ENCODE measurements around the gene STUM.

The STUM gene

DNA sequence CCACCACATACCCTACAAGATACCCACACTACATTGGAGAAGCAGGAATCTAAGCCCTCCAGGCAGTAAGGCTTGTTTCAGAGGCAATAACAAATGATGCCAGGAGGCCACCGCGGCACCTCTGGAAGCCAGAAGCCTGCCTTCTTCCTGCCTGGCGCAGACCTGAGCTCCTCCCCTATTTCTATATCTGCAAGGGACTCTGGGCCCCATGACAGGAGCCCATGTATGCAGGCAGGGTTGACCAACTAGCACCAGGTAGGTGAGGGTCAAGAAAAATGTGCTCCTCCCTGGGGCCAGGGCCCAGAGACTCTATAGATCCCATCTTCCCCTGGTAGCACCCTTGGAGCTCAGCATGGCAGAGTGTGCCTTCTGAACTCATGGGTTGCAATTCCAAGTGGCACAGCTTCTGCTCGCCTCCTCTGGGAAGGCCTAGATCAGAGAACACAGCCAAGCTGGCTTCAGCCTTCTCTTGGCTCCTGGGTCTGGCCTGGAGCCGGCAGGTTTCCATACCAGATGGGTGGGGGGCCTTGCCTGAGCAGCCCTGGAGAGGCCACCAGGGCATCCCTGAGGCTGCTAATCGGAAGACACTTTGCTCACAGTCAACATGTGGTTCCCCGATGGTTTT is 85.1 kb downstream of the STUM start:
- no peaks in the 10 kb centered on the region for H3K9me3 ChIP-seq
- DNase-seq, result peak; percentile 17 to 56
- peaks cover 0 to 37% (median 18%) of the 10 kb centered on the region in 3 donors for H3K36me3 ChIP-seq
- intact Hi-C loops (cut with DNase I; ENCODE audit: low total_unique reads), result loop anchor here (2.0 to 10.0 kb wide), 2 partner anchors 195 to 801 kb away; no protein-coding TSS in a partner anchor
- no peak overlapping the region for H3K4me3 ChIP-seq
- H3K4me1 ChIP-seq, result peaks cover 0 to 18% (median 9%) of the 10 kb centered on the region in 4 donors
- TF ChIP-seq, protein P1, sequence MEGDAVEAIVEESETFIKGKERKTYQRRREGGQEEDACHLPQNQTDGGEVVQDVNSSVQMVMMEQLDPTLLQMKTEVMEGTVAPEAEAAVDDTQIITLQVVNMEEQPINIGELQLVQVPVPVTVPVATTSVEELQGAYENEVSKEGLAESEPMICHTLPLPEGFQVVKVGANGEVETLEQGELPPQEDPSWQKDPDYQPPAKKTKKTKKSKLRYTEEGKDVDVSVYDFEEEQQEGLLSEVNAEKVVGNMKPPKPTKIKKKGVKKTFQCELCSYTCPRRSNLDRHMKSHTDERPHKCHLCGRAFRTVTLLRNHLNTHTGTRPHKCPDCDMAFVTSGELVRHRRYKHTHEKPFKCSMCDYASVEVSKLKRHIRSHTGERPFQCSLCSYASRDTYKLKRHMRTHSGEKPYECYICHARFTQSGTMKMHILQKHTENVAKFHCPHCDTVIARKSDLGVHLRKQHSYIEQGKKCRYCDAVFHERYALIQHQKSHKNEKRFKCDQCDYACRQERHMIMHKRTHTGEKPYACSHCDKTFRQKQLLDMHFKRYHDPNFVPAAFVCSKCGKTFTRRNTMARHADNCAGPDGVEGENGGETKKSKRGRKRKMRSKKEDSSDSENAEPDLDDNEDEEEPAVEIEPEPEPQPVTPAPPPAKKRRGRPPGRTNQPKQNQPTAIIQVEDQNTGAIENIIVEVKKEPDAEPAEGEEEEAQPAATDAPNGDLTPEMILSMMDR (IDR thresholded peaks at IDR 0.05), result no peak
- no peaks in the 10 kb centered on the region for H3K27me3 ChIP-seq
- H3K27ac ChIP-seq, result peak overlapping the region; percentile 40 to 50

DNA sequence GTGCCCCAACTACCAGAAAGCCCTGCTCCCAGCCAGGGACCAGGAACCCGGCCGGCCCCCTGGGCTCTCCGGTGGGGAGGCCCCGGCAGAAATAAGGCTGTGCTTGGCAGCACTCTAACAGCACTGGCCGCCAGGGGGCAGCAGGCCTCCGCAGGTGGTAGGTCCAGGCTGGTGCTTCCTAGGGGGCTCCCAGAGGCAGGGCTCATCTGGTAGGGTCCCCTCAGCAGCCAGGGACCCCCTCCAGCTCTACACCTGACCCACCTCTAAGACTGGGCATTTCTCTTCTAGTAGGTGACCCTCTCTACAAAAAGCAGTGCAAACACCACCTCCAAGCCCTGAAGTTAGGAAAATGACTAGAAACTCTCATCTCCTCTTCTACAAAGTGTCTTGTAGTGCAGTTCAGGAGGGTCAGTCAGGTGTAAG is 85.6 kb downstream of the STUM start:
- Histone ChIP-seq H3K4me3 (no peak overlapping the region), H3K9me3 (no peaks in the 10 kb centered on the region), H3K4me1 (peaks cover 0 to 18% (median 9%) of the 10 kb centered on the region in 4 donors), H3K27me3 (no peaks in the 10 kb centered on the region), H3K27ac (peak overlapping the region; percentile 40 to 50), H3K36me3 (peaks cover 0 to 42% (median 18%) of the 10 kb centered on the region in 3 donors)
- TF ChIP-seq, protein P1 (IDR thresholded peaks at IDR 0.05), result peak; percentile 94 to 95
- intact Hi-C loops (cut with DNase I; ENCODE audit: low total_unique reads), result loop anchor here (2.0 to 10.0 kb wide), 2 partner anchors 195 to 801 kb away; no protein-coding TSS in a partner anchor
- DNase-seq, result peak; percentile 80 to 88

DNA sequence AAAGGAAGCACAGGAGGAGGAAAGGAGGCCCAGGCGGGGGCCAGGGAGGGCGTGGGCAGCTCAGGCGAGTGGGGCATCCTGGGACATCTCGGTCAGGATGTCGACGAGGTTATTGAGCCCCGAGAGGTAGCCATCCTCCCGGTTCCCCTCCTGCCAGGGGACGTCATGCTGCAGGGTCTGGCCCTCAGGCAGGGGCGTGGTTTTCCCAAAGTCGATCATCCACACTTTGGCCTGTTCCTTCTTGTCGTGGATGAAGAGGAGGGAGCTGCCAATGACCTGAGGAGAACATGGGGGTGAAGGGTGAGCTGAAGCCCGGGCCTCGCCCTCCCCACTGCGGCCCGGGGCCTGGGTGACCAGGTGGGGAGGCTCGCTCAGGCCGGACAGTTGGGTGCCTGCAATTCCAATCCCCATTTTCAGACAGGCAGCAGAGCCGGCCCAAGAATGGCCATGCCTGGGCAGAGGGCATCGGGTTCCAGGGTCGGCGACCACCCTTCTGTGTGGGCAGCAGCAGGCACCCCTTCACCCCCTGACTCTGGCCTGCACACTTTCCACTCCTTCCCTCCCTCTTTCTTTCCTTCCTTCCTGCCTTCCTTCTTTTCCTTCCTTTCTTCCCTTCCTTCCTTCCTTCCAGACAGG is 86.2 kb downstream of the STUM start:
- H3K4me3 ChIP-seq, result no peak overlapping the region
- TF ChIP-seq, protein P1 (IDR thresholded peaks at IDR 0.05), result no peak
- H3K27ac ChIP-seq, result peak overlapping the region in 1 of 2 donors; percentile 40
- intact Hi-C loops (cut with DNase I; ENCODE audit: low total_unique reads), result loop anchor here (2.0 to 10.0 kb wide), 2 partner anchors 194 to 800 kb away; no protein-coding TSS in a partner anchor
- H3K36me3 ChIP-seq, result peaks cover 0 to 48% (median 24%) of the 10 kb centered on the region in 3 donors
- H3K27me3 ChIP-seq, result no peaks in the 10 kb centered on the region
- no peaks in the 10 kb centered on the region for H3K9me3 ChIP-seq
- peaks cover 0 to 18% (median 9%) of the 10 kb centered on the region in 4 donors for H3K4me1 ChIP-seq
- peak in 1 of 2 donors; percentile 66 for DNase-seq

DNA sequence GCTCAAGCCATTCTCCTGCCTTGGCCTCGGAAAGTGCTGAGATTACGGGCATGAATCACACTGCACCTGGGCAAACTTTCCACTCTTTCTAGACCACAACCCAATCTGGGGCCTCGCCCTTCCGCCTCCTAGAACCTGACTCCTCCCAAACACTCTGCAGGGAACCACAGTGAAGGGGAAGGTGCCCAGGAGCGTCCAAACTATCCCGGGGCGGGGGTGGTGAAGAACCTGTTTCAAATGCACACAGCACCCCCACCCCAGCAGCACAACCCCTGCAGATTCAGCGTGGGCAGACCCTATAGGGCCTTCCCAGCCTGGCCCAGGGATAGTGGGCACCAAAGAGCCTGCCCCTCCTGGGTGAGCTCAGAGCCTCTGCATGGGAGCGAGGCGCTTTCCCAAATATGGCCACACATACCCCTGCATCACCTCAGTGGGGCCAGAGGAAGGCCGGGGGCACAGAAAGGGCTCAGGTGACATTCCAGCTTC is 86.9 kb downstream of the STUM start:
- H3K9me3 ChIP-seq, result no peaks in the 10 kb centered on the region
- H3K27me3 ChIP-seq, result no peaks in the 10 kb centered on the region
- H3K4me1 ChIP-seq, result peaks cover 0 to 18% (median 9%) of the 10 kb centered on the region in 4 donors
- DNase-seq, result peak; percentile 17 to 63
- H3K4me3 ChIP-seq, result no peak overlapping the region
- intact Hi-C loops (cut with DNase I; ENCODE audit: low total_unique reads), result loop anchor here (2.0 to 10.0 kb wide), 2 partner anchors 193 to 799 kb away; no protein-coding TSS in a partner anchor
- H3K36me3 ChIP-seq, result peaks cover 0 to 56% (median 30%) of the 10 kb centered on the region in 3 donors
- H3K27ac ChIP-seq, result no peak overlapping the region
- TF ChIP-seq, protein P1 (IDR thresholded peaks at IDR 0.05), result no peak

DNA sequence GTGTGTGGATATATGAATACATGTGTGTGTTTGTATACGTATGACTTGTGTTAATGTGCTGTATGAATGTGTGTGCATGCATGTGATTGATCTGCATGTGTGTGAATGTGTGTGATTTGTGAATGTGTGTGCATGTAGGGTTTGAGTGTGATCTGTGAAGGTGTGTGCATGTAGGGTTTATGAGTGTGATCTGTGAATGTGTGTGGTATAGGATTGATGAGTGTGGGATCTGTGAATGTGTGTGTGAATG is 88.2 kb downstream of the STUM start:
- TF ChIP-seq, protein P1 (IDR thresholded peaks at IDR 0.05), result no peak
- no peak overlapping the region for H3K27ac ChIP-seq
- H3K4me3 ChIP-seq, result no peak overlapping the region
- H3K27me3 ChIP-seq, result no peaks in the 10 kb centered on the region
- DNase-seq, result no peak
- H3K9me3 ChIP-seq, result no peaks in the 10 kb centered on the region
- intact Hi-C loops (cut with DNase I; ENCODE audit: low total_unique reads), result loop anchor here (10.0 kb wide), 1 partner anchor 798 kb away; no protein-coding TSS in a partner anchor
- H3K4me1 ChIP-seq, result peaks cover 0 to 18% (median 9%) of the 10 kb centered on the region in 4 donors
- peaks cover 0 to 64% (median 37%) of the 10 kb centered on the region in 3 donors for H3K36me3 ChIP-seq

All from tibial artery (tissue), 4 donors.